Gastroesophageal sphincter (tissue), 4 donors: ENCODE data around the gene GRIK3. TPM values are rescaled to one million over a fixed set of nuclear protein-coding genes. Genes with fewer than 3 reads are reported as not detected.

Source experiments
- ATAC-seq: fragments of 150-250 bp; one replicate; pipeline ENCODE4 v1.9.1; 2016; ENCODE audit warnings: mild to moderate bottlenecking, moderate library complexity
- H3K27ac ChIP-seq, 4 donors: fragments of 200-600 bp; sonication (generic) in 3 of 4; 1 replicate in 3 of 4; 2 replicates in 1 of 4; pipeline ENCODE4 v1.5.1; 2016 to 2019
- H3K27me3 ChIP-seq: fragments of 200-600 bp; sonication (generic); one replicate; pipeline ENCODE4 v1.5.1; 2019
- H3K36me3 ChIP-seq, 2 donors: fragments of 200-600 bp; sonication (generic); one replicate each; pipeline ENCODE4 v1.5.1; 2019; ENCODE audit warnings: control low read depth in 1 of 2
- H3K4me1 ChIP-seq, 3 donors: fragments of 200-600 bp; sonication (generic); 1 replicate in 2 of 3; 2 replicates in 1 of 3; pipeline ENCODE4 v1.5.1; 2016 to 2019; ENCODE audit warnings: control low read depth in 2 of 3
- H3K4me3 ChIP-seq, 2 donors: fragments of 200-600 bp; sonication (generic); one replicate each; pipeline ENCODE4 v1.5.1; 2019; ENCODE audit warnings: mild to moderate bottlenecking in 1 of 2, moderate library complexity in 1 of 2
- H3K9me3 ChIP-seq, 3 donors: fragments of 200-600 bp; sonication (generic); one replicate each; pipeline ENCODE4 v1.5.1; 2017 to 2019; ENCODE audit warnings: control low read depth in 2 of 3
- EP300 ChIP-seq: sonication (generic); formaldehyde crosslinking; IDR thresholded peaks from one replicate; pipeline ENCODE4 v1.6.1; 2017; ENCODE audit warnings: antibody characterized with exemption, mild to moderate bottlenecking
- POLR2A ChIP-seq, 2 donors: fragments of 450-650 bp; IDR thresholded peaks; one replicate each; pipeline ENCODE4 v1.6.1; 2017; ENCODE audit warnings: antibody characterized with exemption in 2 of 2, mild to moderate bottlenecking in 2 of 2, moderate library complexity in 1 of 2
- POLR2AphosphoS5 ChIP-seq: sonication (generic); formaldehyde crosslinking; IDR thresholded peaks from one replicate; pipeline ENCODE4 v1.6.1; 2017; ENCODE audit warnings: antibody characterized with exemption
- WGBS, 2 donors: methylation state at CpG; one replicate each; pipeline ENCODE4 v1.1.5; 2018; ENCODE audit warnings: low coverage in 1 of 2; 5-methylcytosine and 5-hydroxymethylcytosine counted together
- total RNA-seq, 4 donors: library from RNA; depleted of rRNA; stranded (reverse); fragments of >200 nt; gene quantifications; one replicate each; pipeline ENCODE4 v1.1.0, GENCODE V29; 2016
- TF ChIP-seq, protein P1 (sequence below), 4 experiments: fragments of 200-600 bp in 2 of 4; fragments of 450-650 bp in 2 of 4; sonication (generic) in 1 of 4; IDR thresholded peaks; one replicate each; pipeline ENCODE4 v1.5.1; 2017 to 2019; ENCODE audit warnings: antibody characterized with exemption in 4 of 4, mild to moderate bottlenecking in 2 of 4, moderate library complexity in 2 of 4

GRIK3 gene
- total RNA-seq, 4 donors from 2014 or later = 3.1 to 7.8 (median 5.0) TPM

GRCh38 chr1:37010011-37010410 is 24.3 kb downstream of the GRIK3 start:
- no peaks in the 10 kb centered on the region for H3K4me1 ChIP-seq
- WGBS, 2 donors = 27 to 55% methylated on average over 2 to 3 of the region's 4 CpGs
- peaks cover 27% of the 10 kb centered on the region for H3K27me3 ChIP-seq
- no peaks in the 10 kb centered on the region for H3K36me3 ChIP-seq
- H3K9me3 ChIP-seq = no peaks in the 10 kb centered on the region
- no peak for ATAC-seq
- H3K4me3 ChIP-seq = no peak overlapping the region
- H3K27ac ChIP-seq = no peak overlapping the region
- no peak for TF ChIP-seq POLR2A (IDR thresholded peaks at IDR 0.05)
- TF ChIP-seq POLR2AphosphoS5 = no peak
- TF ChIP-seq, protein P1, sequence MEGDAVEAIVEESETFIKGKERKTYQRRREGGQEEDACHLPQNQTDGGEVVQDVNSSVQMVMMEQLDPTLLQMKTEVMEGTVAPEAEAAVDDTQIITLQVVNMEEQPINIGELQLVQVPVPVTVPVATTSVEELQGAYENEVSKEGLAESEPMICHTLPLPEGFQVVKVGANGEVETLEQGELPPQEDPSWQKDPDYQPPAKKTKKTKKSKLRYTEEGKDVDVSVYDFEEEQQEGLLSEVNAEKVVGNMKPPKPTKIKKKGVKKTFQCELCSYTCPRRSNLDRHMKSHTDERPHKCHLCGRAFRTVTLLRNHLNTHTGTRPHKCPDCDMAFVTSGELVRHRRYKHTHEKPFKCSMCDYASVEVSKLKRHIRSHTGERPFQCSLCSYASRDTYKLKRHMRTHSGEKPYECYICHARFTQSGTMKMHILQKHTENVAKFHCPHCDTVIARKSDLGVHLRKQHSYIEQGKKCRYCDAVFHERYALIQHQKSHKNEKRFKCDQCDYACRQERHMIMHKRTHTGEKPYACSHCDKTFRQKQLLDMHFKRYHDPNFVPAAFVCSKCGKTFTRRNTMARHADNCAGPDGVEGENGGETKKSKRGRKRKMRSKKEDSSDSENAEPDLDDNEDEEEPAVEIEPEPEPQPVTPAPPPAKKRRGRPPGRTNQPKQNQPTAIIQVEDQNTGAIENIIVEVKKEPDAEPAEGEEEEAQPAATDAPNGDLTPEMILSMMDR (IDR thresholded peaks at IDR 0.05) = no peak
- TF ChIP-seq EP300 = no peak

- Histone ChIP-seq H3K4me3 (no peak overlapping the region), H3K27ac (no peak overlapping the region), H3K36me3 (no peaks in the 10 kb centered on the region), H3K27me3 (peaks cover 27% of the 10 kb centered on the region), H3K9me3 (no peaks in the 10 kb centered on the region), H3K4me1 (no peaks in the 10 kb centered on the region)
- TF ChIP-seq, protein P1 (IDR thresholded peaks at IDR 0.05) = no peak
- TF ChIP-seq POLR2A (IDR thresholded peaks at IDR 0.05) (no peak), EP300 (no peak), POLR2AphosphoS5 (no peak)
- 15 to 19% methylated on average over 5 of the region's 5 CpGs for WGBS, 2 donors
- ATAC-seq = no peak
These were observed 24.8 kb downstream of the GRIK3 start for GRCh38 chr1:37009521-37009920.

- Histone ChIP-seq H3K27ac (no peak overlapping the region), H3K9me3 (no peaks in the 10 kb centered on the region), H3K4me1 (no peaks in the 10 kb centered on the region), H3K27me3 (peaks cover 2% of the 10 kb centered on the region), H3K4me3 (no peak overlapping the region), H3K36me3 (no peaks in the 10 kb centered on the region)
- TF ChIP-seq, protein P1 (IDR thresholded peaks at IDR 0.05) = no peak
- no peak for TF ChIP-seq EP300
- no peak for TF ChIP-seq POLR2A (IDR thresholded peaks at IDR 0.05)
- no peak for TF ChIP-seq POLR2AphosphoS5
- ATAC-seq = no peak
- 43 to 55% methylated on average over 1 to 3 of the region's 11 CpGs for WGBS, 2 donors
These were observed 28.0 kb downstream of the GRIK3 start for GRCh38 chr1:37006132-37006868.

DNA sequence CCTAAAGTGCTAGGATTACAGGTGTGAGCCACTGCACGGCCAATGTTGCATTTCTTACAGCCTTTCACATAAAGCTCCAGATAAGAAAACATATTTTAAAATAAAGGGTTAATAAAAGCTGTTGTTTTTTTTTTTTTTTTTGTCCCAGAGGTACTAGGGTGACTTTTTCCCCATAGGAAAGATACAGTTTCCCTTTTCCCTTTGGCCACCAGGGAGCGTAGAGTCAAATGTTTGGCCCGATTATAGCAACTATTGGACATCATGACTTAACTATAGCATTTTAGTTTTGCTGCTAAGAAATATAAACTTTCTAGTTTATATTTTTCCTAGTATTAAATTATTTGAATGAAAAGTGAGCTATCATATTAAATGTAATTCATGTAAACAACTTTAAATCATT is 31.4 kb downstream of the GRIK3 start:
- no peaks in the 10 kb centered on the region for H3K36me3 ChIP-seq
- TF ChIP-seq EP300 (no peak), POLR2A (IDR thresholded peaks at IDR 0.05) (no peak), POLR2AphosphoS5 (no peak)
- TF ChIP-seq, protein P1 (IDR thresholded peaks at IDR 0.05) = no peak
- no peaks in the 10 kb centered on the region for H3K4me1 ChIP-seq
- no peak overlapping the region for H3K4me3 ChIP-seq
- peaks cover 2% of the 10 kb centered on the region for H3K27me3 ChIP-seq
- WGBS, 2 donors = 75% methylated on average over 3 of the region's 3 CpGs
- no peaks in the 10 kb centered on the region for H3K9me3 ChIP-seq
- no peak for ATAC-seq
- no peak overlapping the region for H3K27ac ChIP-seq

- ATAC-seq = no peak
- H3K4me3 ChIP-seq = no peak overlapping the region
- no peaks in the 10 kb centered on the region for H3K4me1 ChIP-seq
- 29 to 30% methylated on average over 2 of the region's 2 CpGs for WGBS, 2 donors
- no peaks in the 10 kb centered on the region for H3K36me3 ChIP-seq
- no peaks in the 10 kb centered on the region for H3K9me3 ChIP-seq
- no peak overlapping the region for H3K27ac ChIP-seq
- H3K27me3 ChIP-seq = peaks cover 11% of the 10 kb centered on the region
- no peak for TF ChIP-seq POLR2A (IDR thresholded peaks at IDR 0.05)
- TF ChIP-seq, protein P1 (IDR thresholded peaks at IDR 0.05) = no peak
- TF ChIP-seq EP300 = no peak
- TF ChIP-seq POLR2AphosphoS5 = no peak
These were observed 32.6 kb downstream of the GRIK3 start for GRCh38 chr1:37001703-37002102.
